Measurements from ENCODE around the gene GALT.

The GALT gene

DNA sequence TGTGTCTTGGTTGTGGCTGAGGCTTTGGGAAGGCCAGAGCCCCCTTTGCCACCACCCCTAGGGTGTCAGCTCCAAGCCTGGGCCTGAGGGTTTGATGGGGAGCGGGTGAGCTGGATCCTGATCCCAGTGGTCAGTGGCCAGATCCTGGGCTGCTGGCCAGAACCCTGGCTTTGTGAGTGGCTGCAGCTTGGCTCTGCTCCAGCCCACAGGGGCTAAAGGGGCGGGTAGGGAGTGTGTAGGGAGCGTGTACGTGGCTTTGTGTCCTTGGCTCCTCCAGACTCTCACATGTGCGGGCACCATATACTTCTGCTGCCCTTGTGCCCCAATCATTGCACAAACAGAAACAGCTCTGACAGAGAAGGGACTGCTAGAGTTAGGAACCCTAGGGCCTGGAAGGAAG, 4.3 kb downstream of the GALT start:
- peak overlapping the region; percentile 76 for H3K27ac ChIP-seq
- TF ChIP-seq, protein P1, sequence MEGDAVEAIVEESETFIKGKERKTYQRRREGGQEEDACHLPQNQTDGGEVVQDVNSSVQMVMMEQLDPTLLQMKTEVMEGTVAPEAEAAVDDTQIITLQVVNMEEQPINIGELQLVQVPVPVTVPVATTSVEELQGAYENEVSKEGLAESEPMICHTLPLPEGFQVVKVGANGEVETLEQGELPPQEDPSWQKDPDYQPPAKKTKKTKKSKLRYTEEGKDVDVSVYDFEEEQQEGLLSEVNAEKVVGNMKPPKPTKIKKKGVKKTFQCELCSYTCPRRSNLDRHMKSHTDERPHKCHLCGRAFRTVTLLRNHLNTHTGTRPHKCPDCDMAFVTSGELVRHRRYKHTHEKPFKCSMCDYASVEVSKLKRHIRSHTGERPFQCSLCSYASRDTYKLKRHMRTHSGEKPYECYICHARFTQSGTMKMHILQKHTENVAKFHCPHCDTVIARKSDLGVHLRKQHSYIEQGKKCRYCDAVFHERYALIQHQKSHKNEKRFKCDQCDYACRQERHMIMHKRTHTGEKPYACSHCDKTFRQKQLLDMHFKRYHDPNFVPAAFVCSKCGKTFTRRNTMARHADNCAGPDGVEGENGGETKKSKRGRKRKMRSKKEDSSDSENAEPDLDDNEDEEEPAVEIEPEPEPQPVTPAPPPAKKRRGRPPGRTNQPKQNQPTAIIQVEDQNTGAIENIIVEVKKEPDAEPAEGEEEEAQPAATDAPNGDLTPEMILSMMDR (conservative IDR thresholded peaks at IDR 0.05): no peak

DNA sequence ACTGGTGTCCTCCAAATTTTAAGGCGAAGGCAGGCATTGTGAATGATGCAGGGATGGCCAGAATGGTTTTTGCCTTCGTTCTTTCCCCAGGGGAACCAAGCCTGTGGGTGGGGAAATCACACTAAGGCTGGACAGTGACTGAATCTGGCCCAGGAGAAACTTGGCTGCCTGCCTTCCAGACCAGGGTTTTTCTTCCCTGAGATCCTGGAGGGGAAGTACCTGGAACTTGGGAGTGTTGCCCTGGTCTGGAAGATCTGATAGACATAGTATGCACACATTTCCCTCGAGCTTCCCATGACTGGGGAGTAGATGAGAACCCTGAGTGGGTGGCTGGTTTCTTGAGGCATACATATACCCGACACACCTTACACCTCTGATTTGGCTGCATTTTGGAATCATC, 4.8 kb downstream of the GALT start:
- TF ChIP-seq, protein P1 (conservative IDR thresholded peaks at IDR 0.05): no peak
- peak overlapping the region; percentile 76 for H3K27ac ChIP-seq

DNA sequence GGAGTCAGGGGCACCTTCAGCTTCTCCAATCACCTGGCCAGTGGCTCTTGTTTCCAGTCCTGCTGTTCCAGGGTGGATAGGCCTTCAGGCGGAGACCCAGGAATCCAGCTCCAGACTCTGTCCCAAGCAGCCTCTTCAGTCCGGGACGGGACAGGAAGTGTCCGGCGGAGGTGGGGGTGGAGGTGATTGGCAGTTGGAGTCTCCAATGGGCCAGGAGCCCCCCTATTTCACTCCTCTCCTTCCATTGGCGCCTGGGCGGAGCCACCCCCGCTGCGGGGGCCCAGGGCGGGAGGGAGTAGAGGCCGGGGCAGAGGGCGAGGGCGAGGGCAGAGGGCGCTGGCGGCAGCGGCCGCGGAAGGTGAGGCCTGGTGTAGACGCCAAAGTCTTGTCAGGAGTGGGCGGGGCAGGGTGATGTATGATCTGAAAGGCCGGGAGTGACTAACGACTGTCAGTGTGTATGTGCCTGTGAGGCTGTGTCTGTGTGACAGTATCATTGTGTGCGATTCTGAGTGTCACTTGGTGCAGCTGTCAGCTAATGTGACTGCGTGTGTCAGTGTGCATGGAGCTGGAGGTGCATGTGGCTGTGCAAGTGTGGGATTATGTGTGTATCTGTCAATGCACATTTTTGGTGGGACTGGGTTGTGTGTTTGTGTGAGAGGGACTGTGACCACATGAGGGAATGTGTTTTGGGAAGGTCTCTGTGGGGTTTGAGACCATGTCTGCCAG, 5.6 kb downstream of the GALT start, which contains the start of gene IL11RA:
Gene IL11RA (plus strand): TSS at position 310 of the 726 bp plus-strand sequence. CDS start 3,033 bp downstream, outside the sequence.
- peak within 1 kb of the TSS; percentile 76 for H3K27ac ChIP-seq
- TF ChIP-seq, protein P1 (conservative IDR thresholded peaks at IDR 0.05): no peak

DNA sequence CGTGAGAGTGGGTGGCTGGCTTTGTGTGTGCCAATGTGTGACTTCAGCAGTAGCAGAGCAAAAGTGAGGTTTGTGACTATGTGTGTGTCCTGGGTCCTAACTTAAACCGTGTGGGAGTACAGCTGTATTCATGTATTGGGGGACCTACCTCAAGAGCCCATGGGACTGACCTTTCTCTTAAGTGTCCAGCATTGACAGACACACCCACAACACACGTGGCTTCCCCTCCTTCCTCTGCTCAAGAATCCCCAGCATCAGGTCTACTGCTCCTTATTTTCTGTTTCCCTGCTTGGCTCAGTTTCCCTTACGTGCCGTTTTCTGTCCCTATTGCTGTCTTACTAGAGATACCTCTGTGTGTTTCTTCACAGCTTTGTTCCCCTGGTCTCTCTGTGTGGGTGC, 6.1 kb downstream of the GALT start:
- TF ChIP-seq, protein P1 (conservative IDR thresholded peaks at IDR 0.05): no peak
- peak overlapping the region; percentile 76 for H3K27ac ChIP-seq

DNA sequence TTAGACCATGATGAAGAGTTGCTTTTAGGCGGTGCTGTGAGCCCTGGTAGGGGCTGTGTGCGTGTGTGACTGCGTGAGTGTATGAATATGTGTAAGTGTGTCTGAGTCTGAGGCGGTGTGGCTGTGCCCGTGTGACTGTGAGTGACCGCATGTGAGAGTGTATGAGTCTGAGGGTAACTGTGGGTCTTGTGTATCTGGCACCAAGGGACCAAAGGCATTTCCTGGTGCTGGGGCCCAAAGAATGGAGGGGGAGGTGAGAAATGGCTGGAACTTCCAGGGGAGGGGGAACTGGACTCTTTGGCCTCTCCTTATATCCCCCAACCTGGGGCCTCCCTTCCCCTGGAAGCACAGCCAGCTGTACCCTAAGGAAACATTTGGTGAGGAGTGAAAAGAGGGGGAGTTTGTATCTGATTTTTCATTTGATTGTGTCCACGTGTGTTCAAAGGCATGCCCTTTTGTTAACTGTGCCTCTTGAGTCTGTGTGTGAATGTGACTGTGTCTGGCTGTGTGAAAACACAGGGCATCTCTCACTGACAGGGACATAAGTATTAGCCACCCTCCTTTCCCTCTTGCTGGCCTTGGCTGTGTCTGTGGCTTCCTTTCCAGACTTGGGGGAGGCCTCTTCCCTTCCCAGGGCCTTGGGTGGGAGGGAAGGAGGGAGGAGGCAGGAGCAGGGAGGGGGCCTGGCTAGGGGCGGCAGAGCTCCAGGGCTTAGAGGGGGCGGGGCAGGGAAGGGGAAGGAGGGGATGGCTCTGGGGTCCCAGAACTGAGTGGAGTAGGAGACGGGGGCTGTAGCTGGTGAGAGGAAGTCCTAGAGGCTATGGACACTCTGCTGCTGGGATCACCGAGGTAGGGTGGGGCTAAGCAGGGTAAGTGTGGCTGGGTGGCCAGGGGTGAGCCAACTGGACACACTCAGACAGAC, 6.9 kb downstream of the GALT start:
- peak overlapping the region; percentile 76; the same call in 1 of the 2 replicates for H3K27ac ChIP-seq
- TF ChIP-seq, protein P1 (conservative IDR thresholded peaks at IDR 0.05): no peak

DNA sequence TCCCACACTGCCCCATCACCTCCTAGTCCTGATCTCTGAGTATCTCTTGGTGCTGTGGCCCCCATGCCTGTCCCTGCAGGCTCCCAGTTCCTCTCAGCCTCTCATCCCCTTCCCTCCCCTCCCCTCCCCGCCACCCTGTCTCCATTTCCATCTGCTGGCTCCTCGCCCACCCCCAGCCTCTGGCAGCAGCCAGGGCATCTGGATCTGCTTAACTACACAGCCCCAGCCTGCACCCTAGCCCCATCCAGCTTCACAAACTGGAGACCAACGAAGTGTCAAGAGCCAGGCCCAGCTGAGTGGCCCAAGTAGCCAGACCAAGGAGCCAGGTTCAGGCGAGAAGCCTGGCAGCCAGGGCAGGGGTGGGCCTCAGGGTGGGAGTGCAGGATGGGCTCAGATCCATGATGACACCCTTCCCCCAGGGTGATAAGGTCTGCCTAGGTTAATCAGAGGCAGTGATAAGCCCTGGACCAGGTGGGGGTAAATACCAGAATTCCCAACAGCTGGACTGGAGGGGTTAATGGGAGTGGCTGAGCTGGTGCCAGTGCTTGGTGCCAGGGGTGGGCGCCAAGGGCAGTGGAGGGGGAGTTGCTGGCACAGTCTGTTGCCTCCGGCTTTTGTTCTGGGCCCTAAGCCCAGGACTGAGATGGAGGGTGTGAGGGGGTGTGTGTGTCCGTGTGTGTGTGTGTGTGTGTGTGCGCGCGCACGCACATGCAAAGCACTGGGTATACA, 8.0 kb downstream of the GALT start:
- H3K27ac ChIP-seq: no peak overlapping the region
- TF ChIP-seq, protein P1 (conservative IDR thresholded peaks at IDR 0.05): no peak

DNA sequence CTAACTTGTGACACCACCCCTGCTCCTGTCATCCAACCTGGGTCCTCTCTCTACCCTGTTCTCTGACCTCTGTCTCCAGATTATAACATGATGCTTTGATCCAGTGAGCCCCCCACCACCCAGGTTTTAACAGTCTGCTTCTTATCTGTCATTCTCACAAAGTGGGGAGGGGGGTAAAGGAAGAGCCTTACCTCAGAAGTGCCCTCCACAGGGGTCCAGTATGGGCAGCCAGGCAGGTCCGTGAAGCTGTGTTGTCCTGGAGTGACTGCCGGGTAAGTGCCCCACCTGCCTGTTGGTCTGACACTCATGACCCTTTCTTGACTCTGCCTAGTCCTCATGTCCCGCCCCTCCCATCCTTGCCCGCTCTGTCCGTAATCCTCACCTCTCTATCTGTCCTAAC, 8.9 kb downstream of the GALT start:
- TF ChIP-seq, protein P1 (conservative IDR thresholded peaks at IDR 0.05): no peak
- H3K27ac ChIP-seq: no peak overlapping the region

Measured in VCaP (cell line).